Small intestine (tissue), 7 donors: ENCODE data around the gene MROH2A. TPM values are rescaled to one million over a fixed set of nuclear protein-coding genes. Genes with fewer than 3 reads are reported as not detected.

ENCODE experiments used
- DNase-seq, 2 donors: peaks; one replicate each; pipeline versions ENCODE4 v3.0.0 to v3.0.0-alpha.2; 2013
- FAIRE-seq: peaks from 2 replicates; lab custom pipeline; 2012; peaks lifted over from hg19 to GRCh38; lab: Jason Lieb, UNC
- H3K27ac ChIP-seq, 3 donors: one replicate each; pipeline ENCODE4 v1.5.1; 2013; ENCODE audit warnings: low read length in 2 of 3, mild to moderate bottlenecking in 2 of 3, control low read depth in 1 of 3, inconsistent platforms in 1 of 3, low read depth in 1 of 3, moderate library complexity in 1 of 3
- H3K27me3 ChIP-seq, 3 donors: one replicate each; pipeline ENCODE4 v1.6.1; 2013; ENCODE audit warnings: low read length in 3 of 3, inconsistent platforms in 1 of 3; ENCODE audit not compliant: control insufficient read depth in 3 of 3, insufficient read depth in 3 of 3
- H3K36me3 ChIP-seq, 3 donors: one replicate each; pipeline ENCODE4 v1.6.1; 2013; ENCODE audit warnings: low read length in 3 of 3, inconsistent platforms in 1 of 3, low read depth in 1 of 3, mild to moderate bottlenecking in 1 of 3, moderate library complexity in 1 of 3; ENCODE audit not compliant: control insufficient read depth in 3 of 3, insufficient read depth in 2 of 3
- H3K4me1 ChIP-seq, 3 donors: one replicate each; pipeline ENCODE4 v1.6.1; 2013; ENCODE audit warnings: low read length in 2 of 3, inconsistent platforms in 1 of 3, low read depth in 1 of 3, mild to moderate bottlenecking in 1 of 3, moderate library complexity in 1 of 3; ENCODE audit not compliant: control insufficient read depth in 3 of 3, insufficient read depth in 2 of 3
- H3K4me3 ChIP-seq, 3 donors: one replicate each; pipeline ENCODE4 v1.5.1; 2013; ENCODE audit warnings: low read length in 3 of 3, control low read depth in 1 of 3, inconsistent platforms in 1 of 3, low read depth in 1 of 3, mild to moderate bottlenecking in 1 of 3, moderate library complexity in 1 of 3
- H3K9me3 ChIP-seq, 2 donors: one replicate each; pipeline ENCODE4 v1.6.1; 2013; ENCODE audit warnings: low read depth in 1 of 2, low read length in 1 of 2; ENCODE audit not compliant: control insufficient read depth in 2 of 2, insufficient read depth in 1 of 2
- polyA plus RNA-seq, 4 donors: library from polyadenylated mRNA; stranded (reverse) in 3 of 4; unstranded in 1 of 4; fragments of 200-250 nt in 3 of 4; fragments of 120-200 nt in 1 of 4; gene quantifications; one replicate each; pipeline versions ENCODE4 v1.2.1 to v1.2.3, GENCODE V29; 2013
- donor health status: healthy with polysubstance abuse.
- donor health status: control.
- donor health status: control.
- donor health status: Bipolar disorder and iron deficiency.
- donor health status: healthy.

The MROH2A gene
- polyA plus RNA-seq, 4 donors = 0.19 to 1.6 (median 0.42) TPM

- H3K27me3 ChIP-seq = no peaks in the 10 kb centered on the region
- DNase-seq (no peak), FAIRE-seq (no peak)
- H3K36me3 ChIP-seq = no peaks in the 10 kb centered on the region
- H3K9me3 ChIP-seq = no peaks in the 10 kb centered on the region
- no peak overlapping the region for H3K4me3 ChIP-seq
- H3K4me1 ChIP-seq = no peaks in the 10 kb centered on the region
- no peak overlapping the region for H3K27ac ChIP-seq
Measured at GRCh38 chr2:233882353-233882752, 104.2 kb downstream of the MROH2A start.

Other genes with a start within 250 kb of the MROH2A start
- gene USP40, start 211.5 kb upstream of the MROH2A start, polyA plus RNA-seq = 10 to 100 TPM; 19.3 to 40.9 (median 30.6) TPM
- gene UGT1A8, start 160.7 kb upstream of the MROH2A start, polyA plus RNA-seq = 10 to 100 TPM in 1 of 4 donors, 1 to 10 TPM in 2, under 1 TPM in 1; 0.07 to 13.6 (median 4.9) TPM
- 10 to 100 TPM in 3 of 4 donors, under 1 TPM in 1; 0.27 to 30.0 (median 18.5) TPM for gene UGT1A10, start 141.9 kb upstream of the MROH2A start, polyA plus RNA-seq
- gene UGT1A9, start 106.4 kb upstream of the MROH2A start, polyA plus RNA-seq = under 1 TPM in 1 of 4 donors, not detected in 3; 0.07 TPM
- gene UGT1A7, start 96.4 kb upstream of the MROH2A start, polyA plus RNA-seq = 1 to 10 TPM in 1 of 4 donors, under 1 TPM in 2, not detected in 1; 0.03 to 9.6 (median 0.19) TPM
- 1 to 10 TPM in 2 of 4 donors, under 1 TPM in 1, not detected in 1; 0.21 to 1.8 (median 1.4) TPM for gene UGT1A6, start 85.4 kb upstream of the MROH2A start, polyA plus RNA-seq
- 10 to 100 TPM in 1 of 4 donors, under 1 TPM in 2, not detected in 1; 0.15 to 15.4 (median 0.48) TPM for gene UGT1A5, start 65.4 kb upstream of the MROH2A start, polyA plus RNA-seq
- gene UGT1A4, start 59.6 kb upstream of the MROH2A start, polyA plus RNA-seq = 1 to 10 TPM in 1 of 4 donors, under 1 TPM in 2, not detected in 1; 0.09 to 7.3 (median 0.66) TPM
- 1 to 10 TPM in 2 of 4 donors, under 1 TPM in 2; 0.22 to 6.8 (median 2.7) TPM for gene UGT1A3, start 49.3 kb upstream of the MROH2A start, polyA plus RNA-seq
- gene UGT1A1, start 18.1 kb upstream of the MROH2A start, polyA plus RNA-seq = 10 to 100 TPM in 3 of 4 donors, under 1 TPM in 1; 0.38 to 78.9 (median 28.0) TPM
- gene HJURP, start 76.2 kb downstream of the MROH2A start, polyA plus RNA-seq = 10 to 100 TPM in 2 of 4 donors, 1 to 10 TPM in 1, under 1 TPM in 1; 0.81 to 10.7 (median 5.9) TPM
- gene TRPM8, start 139.0 kb downstream of the MROH2A start, polyA plus RNA-seq = under 1 TPM in 1 of 4 donors, not detected in 3; 0.18 TPM